SKM-1 treated with dmso at 0.1 percent for 144 hours (cell line): Measurements from ENCODE around the gene PIP4K2A.

ENCODE experiments used
- DNase-seq: peaks from one replicate; lab custom pipeline; 2025; ENCODE audit not compliant: unreplicated experiment; lab: John Stamatoyannopoulos, UW

The PIP4K2A gene

GRCh38 chr10:22669163-22669711, 45.1 kb downstream of the PIP4K2A start:
- no peak for DNase-seq

- no peak for DNase-seq
These were observed 47.3 kb downstream of the PIP4K2A start for GRCh38 chr10:22667093-22667480.

GRCh38 chr10:22666287-22667092, 47.9 kb downstream of the PIP4K2A start:
- no peak for DNase-seq

GRCh38 chr10:22665329-22665728, 49.0 kb downstream of the PIP4K2A start:
- no peak for DNase-seq

GRCh38 chr10:22662733-22663330, 51.5 kb downstream of the PIP4K2A start:
- DNase-seq = no peak

- no peak for DNase-seq
These were observed 54.5 kb downstream of the PIP4K2A start for GRCh38 chr10:22659866-22660265.

GRCh38 chr10:22658745-22659410, 55.5 kb downstream of the PIP4K2A start:
- no peak for DNase-seq

- no peak for DNase-seq
These were observed 56.7 kb downstream of the PIP4K2A start for GRCh38 chr10:22657566-22658225.

- DNase-seq = no peak
These were observed 57.4 kb downstream of the PIP4K2A start for GRCh38 chr10:22657024-22657423.

GRCh38 chr10:22656036-22656435, 58.3 kb downstream of the PIP4K2A start:
- DNase-seq = no peak

GRCh38 chr10:22655312-22655981, 58.9 kb downstream of the PIP4K2A start:
- no peak for DNase-seq

- DNase-seq = no peak
These were observed 61.3 kb downstream of the PIP4K2A start for GRCh38 chr10:22652988-22653481.

- DNase-seq = no peak
These were observed 63.0 kb downstream of the PIP4K2A start for GRCh38 chr10:22651276-22651980.

- DNase-seq = no peak
These were observed 64.4 kb downstream of the PIP4K2A start for GRCh38 chr10:22649994-22650393.

- no peak for DNase-seq
These were observed 65.0 kb downstream of the PIP4K2A start for GRCh38 chr10:22649390-22649841.

- DNase-seq = no peak
These were observed 65.8 kb downstream of the PIP4K2A start for GRCh38 chr10:22648547-22648961.

GRCh38 chr10:22647244-22647643, 67.1 kb downstream of the PIP4K2A start:
- no peak for DNase-seq

- DNase-seq = no peak
These were observed 68.0 kb downstream of the PIP4K2A start for GRCh38 chr10:22646388-22646853.

GRCh38 chr10:22644222-22644621, 70.2 kb downstream of the PIP4K2A start:
- no peak for DNase-seq

- DNase-seq = no peak
These were observed 70.6 kb downstream of the PIP4K2A start for GRCh38 chr10:22643775-22644174.
